Measurements from ENCODE around the gene FARS2. TPM values are rescaled to one million over a fixed set of nuclear protein-coding genes. Genes with fewer than 3 reads are reported as not detected.
A peak's percentile ranks its signal among the peaks of the same experiment; 100 is the strongest.

FARS2 gene
- total and polyA plus RNA-seq, 4 donors, result 9.2 to 31.4 (median 19.4) TPM

- WGBS, 2 donors, result 16 to 17% methylated on average over 8 of the region's 8 CpGs
- Histone ChIP-seq H3K36me3 (ENCODE audit: control insufficient read depth in 4 of 4, insufficient read depth in 4 of 4, low read length in 4 of 4) (no peaks in the 10 kb centered on the region), H3K4me3 (no peak overlapping the region), H3K27me3 (ENCODE audit: control insufficient read depth in 3 of 3, insufficient read depth in 3 of 3, low read length in 2 of 3) (no peaks in the 10 kb centered on the region), H3K4me1 (ENCODE audit: control insufficient read depth in 5 of 5, insufficient read depth in 5 of 5, low read length in 5 of 5) (peaks cover 0 to 7% (median 0%) of the 10 kb centered on the region in 5 donors), H3K9ac (ENCODE audit: insufficient read depth in 1 of 2, low read length in 2 of 2) (no peak overlapping the region), H3K9me3 (ENCODE audit: control insufficient read depth in 4 of 4, insufficient read depth in 3 of 4, low read length in 3 of 4) (no peaks in the 10 kb centered on the region), H3K27ac (ENCODE audit: low read depth in 1 of 2, low read length in 1 of 2) (no peak overlapping the region)
- TF ChIP-seq CTCF (IDR thresholded peaks at IDR 0.05; ENCODE audit: control extremely low read depth, extremely low read depth), result peak; percentile 69
- DNase-seq, result peak; percentile 64 to 77 (median 64)
- no peak for ATAC-seq (ENCODE audit: insufficient read depth, low FRiP score)
Observed at GRCh38 chr6:5471044-5471443, 209.7 kb downstream of the FARS2 start.

- WGBS, 2 donors, result 88 to 91% methylated on average over 12 of the region's 12 CpGs
- Histone ChIP-seq H3K27ac (ENCODE audit: low read depth in 1 of 2, low read length in 1 of 2) (no peak overlapping the region), H3K4me1 (ENCODE audit: control insufficient read depth in 5 of 5, insufficient read depth in 5 of 5, low read length in 5 of 5) (peaks cover 0 to 3% (median 0%) of the 10 kb centered on the region in 5 donors), H3K27me3 (ENCODE audit: control insufficient read depth in 3 of 3, insufficient read depth in 3 of 3, low read length in 2 of 3) (no peaks in the 10 kb centered on the region), H3K36me3 (ENCODE audit: control insufficient read depth in 4 of 4, insufficient read depth in 4 of 4, low read length in 4 of 4) (no peaks in the 10 kb centered on the region), H3K9me3 (ENCODE audit: control insufficient read depth in 4 of 4, insufficient read depth in 3 of 4, low read length in 3 of 4) (no peaks in the 10 kb centered on the region), H3K4me3 (no peak overlapping the region), H3K9ac (ENCODE audit: insufficient read depth in 1 of 2, low read length in 2 of 2) (no peak overlapping the region)
- ATAC-seq (ENCODE audit: insufficient read depth, low FRiP score), result no peak
- no peak for DNase-seq
- no peak for TF ChIP-seq CTCF (IDR thresholded peaks at IDR 0.05; ENCODE audit: control extremely low read depth, extremely low read depth)
Observed at GRCh38 chr6:5471637-5472398, 210.5 kb downstream of the FARS2 start.

DNA sequence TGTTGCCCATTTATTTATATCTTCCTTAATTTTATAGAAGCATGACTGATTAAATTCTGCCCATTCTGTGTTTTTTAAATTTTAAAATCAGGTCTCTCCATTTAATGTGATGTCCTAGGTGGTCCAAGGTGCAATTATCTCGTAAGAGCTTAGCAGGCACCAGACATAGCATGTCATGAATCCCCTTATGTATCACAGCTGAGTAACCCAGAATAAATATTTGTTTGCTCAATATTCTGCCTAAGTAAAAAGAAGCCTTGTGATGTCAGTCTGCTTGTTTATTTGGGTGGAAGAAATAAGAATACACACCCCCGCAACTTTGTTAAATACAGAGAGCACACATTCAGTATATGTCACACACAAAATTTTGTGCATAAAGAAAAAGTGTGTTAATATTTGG is 211.3 kb downstream of the FARS2 start:
- DNase-seq, result no peak
- Histone ChIP-seq H3K27me3 (ENCODE audit: control insufficient read depth in 3 of 3, insufficient read depth in 3 of 3, low read length in 2 of 3) (no peaks in the 10 kb centered on the region), H3K4me1 (ENCODE audit: control insufficient read depth in 5 of 5, insufficient read depth in 5 of 5, low read length in 5 of 5) (peaks cover 0 to 4% (median 0%) of the 10 kb centered on the region in 5 donors), H3K36me3 (ENCODE audit: control insufficient read depth in 4 of 4, insufficient read depth in 4 of 4, low read length in 4 of 4) (no peaks in the 10 kb centered on the region), H3K9me3 (ENCODE audit: control insufficient read depth in 4 of 4, insufficient read depth in 3 of 4, low read length in 3 of 4) (no peaks in the 10 kb centered on the region), H3K27ac (ENCODE audit: low read depth in 1 of 2, low read length in 1 of 2) (no peak overlapping the region), H3K4me3 (no peak overlapping the region), H3K9ac (ENCODE audit: insufficient read depth in 1 of 2, low read length in 2 of 2) (no peak overlapping the region)
- ATAC-seq (ENCODE audit: insufficient read depth, low FRiP score), result no peak
- TF ChIP-seq CTCF (IDR thresholded peaks at IDR 0.05; ENCODE audit: control extremely low read depth, extremely low read depth), result no peak
- 97 to 99% methylated on average over 2 of the region's 2 CpGs for WGBS, 2 donors
